ENCODE results near the gene PML. TPM values are rescaled to one million over a fixed set of nuclear protein-coding genes. Genes with fewer than 3 reads are reported as not detected.
"Not testable (repeated sequence)": the region's sequence is repeated elsewhere in the genome, so short reads cannot be mapped to it uniquely, and the experiment has no call there.

The PML gene
- total RNA-seq, 1 donor from 2014 or later: 63.6 TPM

GRCh38 chr15:74062236-74062635, 67.7 kb downstream of the PML start:
- Mint-ChIP-seq H3K36me3 (ENCODE audit: low read depth) (no peaks in the 10 kb centered on the region), H3K27ac (no peak overlapping the region), H3K27me3 (ENCODE audit: insufficient read depth) (no peaks in the 10 kb centered on the region), H3K9me3 (no peaks in the 10 kb centered on the region), H3K4me1 (ENCODE audit: low read depth) (peaks cover 14% of the 10 kb centered on the region), H3K4me3 (no peak overlapping the region)
- no peak for DNase-seq (ENCODE audit: low spot score)
- intact Hi-C loops (cut with micrococcal nuclease): no loop called here

GRCh38 chr15:74062671-74063070, 68.2 kb downstream of the PML start:
- Mint-ChIP-seq H3K27ac (no peak overlapping the region), H3K9me3 (no peaks in the 10 kb centered on the region)

GRCh38 chr15:74063425-74064146, 69.1 kb downstream of the PML start:
- H3K9me3 Mint-ChIP-seq; H3K4me3 Mint-ChIP-seq; H3K36me3 Mint-ChIP-seq (ENCODE audit: low read depth); H3K27me3 Mint-ChIP-seq (ENCODE audit: insufficient read depth); H3K27ac Mint-ChIP-seq; DNase-seq (ENCODE audit: low spot score); intact Hi-C loops (cut with micrococcal nuclease): not testable (repeated sequence)
- H3K4me1 Mint-ChIP-seq (ENCODE audit: low read depth): peaks cover 14% of the 10 kb centered on the region

More at GRCh38 chr15:74062671-74063070, 68.2 kb downstream of the PML start:
- Mint-ChIP-seq H3K27me3 (ENCODE audit: insufficient read depth) (no peaks in the 10 kb centered on the region), H3K36me3 (ENCODE audit: low read depth) (no peaks in the 10 kb centered on the region), H3K4me1 (ENCODE audit: low read depth) (peaks cover 14% of the 10 kb centered on the region), H3K4me3 (no peak overlapping the region)
- intact Hi-C loops (cut with micrococcal nuclease): no loop called here
- no peak for DNase-seq (ENCODE audit: low spot score)

GRCh38 chr15:74064183-74064582, 69.7 kb downstream of the PML start:
- not testable (repeated sequence) for H3K4me3 Mint-ChIP-seq; H3K27me3 Mint-ChIP-seq (ENCODE audit: insufficient read depth)

GRCh38 chr15:74064822-74065221, 70.3 kb downstream of the PML start:
- H3K36me3 Mint-ChIP-seq (ENCODE audit: low read depth); H3K4me1 Mint-ChIP-seq (ENCODE audit: low read depth); H3K27me3 Mint-ChIP-seq (ENCODE audit: insufficient read depth); H3K27ac Mint-ChIP-seq; DNase-seq (ENCODE audit: low spot score); intact Hi-C loops (cut with micrococcal nuclease); H3K9me3 Mint-ChIP-seq; H3K4me3 Mint-ChIP-seq: not testable (repeated sequence)

More at GRCh38 chr15:74064183-74064582, 69.7 kb downstream of the PML start:
- peaks cover 12% of the 10 kb centered on the region for H3K4me1 Mint-ChIP-seq (ENCODE audit: low read depth)
- H3K27ac Mint-ChIP-seq; intact Hi-C loops (cut with micrococcal nuclease); DNase-seq (ENCODE audit: low spot score); H3K9me3 Mint-ChIP-seq; H3K36me3 Mint-ChIP-seq (ENCODE audit: low read depth): not testable (repeated sequence)

GRCh38 chr15:74065684-74066411, 71.3 kb downstream of the PML start:
- H3K27ac Mint-ChIP-seq; intact Hi-C loops (cut with micrococcal nuclease); H3K4me1 Mint-ChIP-seq (ENCODE audit: low read depth); H3K36me3 Mint-ChIP-seq (ENCODE audit: low read depth); H3K9me3 Mint-ChIP-seq; H3K4me3 Mint-ChIP-seq; H3K27me3 Mint-ChIP-seq (ENCODE audit: insufficient read depth): not testable (repeated sequence)
- DNase-seq (ENCODE audit: low spot score): peak; percentile 31

- not testable (repeated sequence) for DNase-seq (ENCODE audit: low spot score)
These were observed 77.1 kb downstream of the PML start for GRCh38 chr15:74071645-74072044.

GRCh38 chr15:74072132-74072531, 77.6 kb downstream of the PML start:
- H3K4me1 Mint-ChIP-seq (ENCODE audit: low read depth); H3K27me3 Mint-ChIP-seq (ENCODE audit: insufficient read depth); H3K27ac Mint-ChIP-seq; DNase-seq (ENCODE audit: low spot score); H3K4me3 Mint-ChIP-seq; H3K9me3 Mint-ChIP-seq; H3K36me3 Mint-ChIP-seq (ENCODE audit: low read depth); intact Hi-C loops (cut with micrococcal nuclease): not testable (repeated sequence)

More at GRCh38 chr15:74071645-74072044, 77.1 kb downstream of the PML start:
- H3K4me1 Mint-ChIP-seq (ENCODE audit: low read depth); H3K27ac Mint-ChIP-seq; H3K36me3 Mint-ChIP-seq (ENCODE audit: low read depth); H3K4me3 Mint-ChIP-seq; H3K27me3 Mint-ChIP-seq (ENCODE audit: insufficient read depth); H3K9me3 Mint-ChIP-seq; intact Hi-C loops (cut with micrococcal nuclease): not testable (repeated sequence)

- H3K9me3 Mint-ChIP-seq; H3K36me3 Mint-ChIP-seq (ENCODE audit: low read depth); intact Hi-C loops (cut with micrococcal nuclease); H3K27me3 Mint-ChIP-seq (ENCODE audit: insufficient read depth); H3K4me3 Mint-ChIP-seq; H3K4me1 Mint-ChIP-seq (ENCODE audit: low read depth); H3K27ac Mint-ChIP-seq: not testable (repeated sequence)
- DNase-seq (ENCODE audit: low spot score): peak; percentile 28
These were observed 78.3 kb downstream of the PML start for GRCh38 chr15:74072614-74073337.

GRCh38 chr15:74075781-74076180, 81.3 kb downstream of the PML start:
- H3K27ac Mint-ChIP-seq; DNase-seq (ENCODE audit: low spot score); H3K4me3 Mint-ChIP-seq; H3K36me3 Mint-ChIP-seq (ENCODE audit: low read depth); intact Hi-C loops (cut with micrococcal nuclease); H3K9me3 Mint-ChIP-seq; H3K27me3 Mint-ChIP-seq (ENCODE audit: insufficient read depth); H3K4me1 Mint-ChIP-seq (ENCODE audit: low read depth): not testable (repeated sequence)

- H3K27me3 Mint-ChIP-seq (ENCODE audit: insufficient read depth); intact Hi-C loops (cut with micrococcal nuclease); H3K9me3 Mint-ChIP-seq; H3K4me3 Mint-ChIP-seq; DNase-seq (ENCODE audit: low spot score); H3K36me3 Mint-ChIP-seq (ENCODE audit: low read depth); H3K27ac Mint-ChIP-seq; H3K4me1 Mint-ChIP-seq (ENCODE audit: low read depth): not testable (repeated sequence)
These were observed 87.9 kb downstream of the PML start, which contains the start of gene GOLGA6A for GRCh38 chr15:74082450-74082849. GOLGA6A (minus strand) TSS chr15:74082550; CDS start chr15:74082509, 41 bp downstream.

- H3K36me3 Mint-ChIP-seq (ENCODE audit: low read depth); intact Hi-C loops (cut with micrococcal nuclease); H3K27me3 Mint-ChIP-seq (ENCODE audit: insufficient read depth); H3K4me1 Mint-ChIP-seq (ENCODE audit: low read depth); H3K27ac Mint-ChIP-seq; DNase-seq (ENCODE audit: low spot score); H3K9me3 Mint-ChIP-seq; H3K4me3 Mint-ChIP-seq: not testable (repeated sequence)
These were observed 100.1 kb downstream of the PML start for GRCh38 chr15:74094567-74094966.

- intact Hi-C loops (cut with micrococcal nuclease); H3K27me3 Mint-ChIP-seq (ENCODE audit: insufficient read depth); H3K4me3 Mint-ChIP-seq; H3K27ac Mint-ChIP-seq; H3K36me3 Mint-ChIP-seq (ENCODE audit: low read depth); H3K4me1 Mint-ChIP-seq (ENCODE audit: low read depth); H3K9me3 Mint-ChIP-seq; DNase-seq (ENCODE audit: low spot score): not testable (repeated sequence)
These were observed 101.1 kb downstream of the PML start for GRCh38 chr15:74095610-74096009.
